Uterus (tissue), 2 donors: ENCODE results near the gene SLC18A2.

Experiments
- POLR2A ChIP-seq, 2 donors: fragments of 450-650 bp; IDR thresholded peaks; one replicate each; pipeline ENCODE4 v1.6.1; 2016; ENCODE audit warnings: antibody characterized with exemption in 2 of 2, mild to moderate bottlenecking in 1 of 2, moderate library complexity in 1 of 2
- TF ChIP-seq, protein P1 (sequence below), 4 experiments: fragments of 200-600 bp in 2 of 4; fragments of 450-650 bp in 2 of 4; sonication (generic) in 2 of 4; IDR thresholded peaks; one replicate each; pipeline ENCODE4 v1.5.1; 2016 to 2019; ENCODE audit warnings: antibody characterized with exemption in 4 of 4, mild to moderate bottlenecking in 2 of 4, moderate library complexity in 1 of 4

DNA sequence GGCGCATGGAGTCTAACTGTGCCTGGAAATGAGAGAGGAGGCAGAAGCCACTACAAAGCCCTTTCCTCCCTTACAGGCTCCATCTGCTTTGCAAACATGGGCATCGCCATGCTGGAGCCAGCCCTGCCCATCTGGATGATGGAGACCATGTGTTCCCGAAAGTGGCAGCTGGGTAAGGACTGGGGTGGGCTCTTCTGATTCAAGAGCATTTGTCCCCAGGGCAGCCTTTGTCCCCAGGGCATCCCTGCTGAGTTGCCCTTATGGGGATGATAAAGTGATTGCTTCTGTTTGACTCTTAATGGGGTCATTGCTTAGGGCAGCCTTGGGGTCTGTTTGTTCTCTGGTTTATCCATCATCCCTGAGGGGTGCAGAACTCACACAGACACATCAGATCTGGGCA, 16.8 kb downstream of the SLC18A2 start:
- TF ChIP-seq, protein P1, sequence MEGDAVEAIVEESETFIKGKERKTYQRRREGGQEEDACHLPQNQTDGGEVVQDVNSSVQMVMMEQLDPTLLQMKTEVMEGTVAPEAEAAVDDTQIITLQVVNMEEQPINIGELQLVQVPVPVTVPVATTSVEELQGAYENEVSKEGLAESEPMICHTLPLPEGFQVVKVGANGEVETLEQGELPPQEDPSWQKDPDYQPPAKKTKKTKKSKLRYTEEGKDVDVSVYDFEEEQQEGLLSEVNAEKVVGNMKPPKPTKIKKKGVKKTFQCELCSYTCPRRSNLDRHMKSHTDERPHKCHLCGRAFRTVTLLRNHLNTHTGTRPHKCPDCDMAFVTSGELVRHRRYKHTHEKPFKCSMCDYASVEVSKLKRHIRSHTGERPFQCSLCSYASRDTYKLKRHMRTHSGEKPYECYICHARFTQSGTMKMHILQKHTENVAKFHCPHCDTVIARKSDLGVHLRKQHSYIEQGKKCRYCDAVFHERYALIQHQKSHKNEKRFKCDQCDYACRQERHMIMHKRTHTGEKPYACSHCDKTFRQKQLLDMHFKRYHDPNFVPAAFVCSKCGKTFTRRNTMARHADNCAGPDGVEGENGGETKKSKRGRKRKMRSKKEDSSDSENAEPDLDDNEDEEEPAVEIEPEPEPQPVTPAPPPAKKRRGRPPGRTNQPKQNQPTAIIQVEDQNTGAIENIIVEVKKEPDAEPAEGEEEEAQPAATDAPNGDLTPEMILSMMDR (IDR thresholded peaks at IDR 0.05): no peak
- TF ChIP-seq POLR2A (IDR thresholded peaks at IDR 0.05): no peak
